Stimulated activated CD4-positive, alpha-beta T cell treated with anti-CD3 and anti-CD28 coated beads, Interleukin-12 subunit alpha, Interleukin-12 subunit beta, amount 100 ng/mL, for 48 hours (primary cell): Measurements from ENCODE around the gene ZNF853.
"Not testable (repeated sequence)": the region's sequence is repeated elsewhere in the genome, so short reads cannot be mapped to it uniquely, and the experiment has no call there.

ENCODE experiments used
- DNase-seq, 3 donors: peaks; one replicate each; pipeline ENCODE4 v3.0.0-alpha.2; 2020; ENCODE audit warnings: low read depth in 2 of 3, low spot score in 1 of 3

The ZNF853 gene

GRCh38 chr7:6606866-6607583 lies 8.4 kb upstream of the ZNF853 start:
- DNase-seq = no peak

DNA sequence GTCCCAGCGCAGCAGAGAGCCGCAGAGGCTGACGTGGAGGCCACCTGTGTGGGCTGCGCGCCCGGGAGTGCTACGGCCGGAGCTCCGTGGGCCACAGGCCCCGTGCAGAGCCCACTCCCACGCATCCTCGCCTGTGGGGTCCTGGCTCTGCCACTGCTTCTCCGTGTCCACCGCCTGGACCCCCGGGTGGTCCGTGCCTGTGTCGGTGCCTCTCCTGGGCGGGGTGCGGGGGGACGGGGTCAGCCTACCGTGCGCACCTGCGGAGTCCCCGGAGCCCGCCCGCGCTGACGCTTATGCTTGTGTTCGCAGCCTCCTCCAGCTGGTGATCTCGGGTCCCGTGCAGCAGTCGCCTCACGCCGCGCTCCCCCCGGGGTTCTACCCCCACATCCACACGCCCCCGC lies 7.8 kb upstream of the ZNF853 start:
- no peak for DNase-seq

DNA sequence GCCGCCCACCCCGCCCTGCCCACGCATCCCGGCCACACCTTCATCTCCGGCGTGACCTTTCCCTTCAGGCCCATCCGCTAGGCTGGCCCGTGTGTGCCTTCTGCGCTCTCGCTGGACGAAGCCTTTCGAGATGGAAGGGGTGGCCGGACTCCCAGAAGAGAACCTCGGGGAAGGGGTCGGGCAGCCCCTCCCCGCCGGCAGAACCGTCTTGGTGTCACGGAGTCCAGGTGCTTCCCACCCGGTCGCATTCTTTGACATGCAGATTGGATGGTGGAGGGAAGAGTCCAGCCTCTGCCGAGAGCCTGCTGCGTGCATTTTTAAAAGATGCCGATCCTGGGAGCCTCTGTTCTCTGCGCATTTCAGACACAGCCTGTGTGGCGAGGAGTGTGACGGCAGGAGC lies 7.3 kb upstream of the ZNF853 start:
- no peak for DNase-seq

GRCh38 chr7:6608794-6609193 lies 6.6 kb upstream of the ZNF853 start:
- DNase-seq = no peak

GRCh38 chr7:6612819-6613218 lies 2.6 kb upstream of the ZNF853 start:
- no peak for DNase-seq

DNA sequence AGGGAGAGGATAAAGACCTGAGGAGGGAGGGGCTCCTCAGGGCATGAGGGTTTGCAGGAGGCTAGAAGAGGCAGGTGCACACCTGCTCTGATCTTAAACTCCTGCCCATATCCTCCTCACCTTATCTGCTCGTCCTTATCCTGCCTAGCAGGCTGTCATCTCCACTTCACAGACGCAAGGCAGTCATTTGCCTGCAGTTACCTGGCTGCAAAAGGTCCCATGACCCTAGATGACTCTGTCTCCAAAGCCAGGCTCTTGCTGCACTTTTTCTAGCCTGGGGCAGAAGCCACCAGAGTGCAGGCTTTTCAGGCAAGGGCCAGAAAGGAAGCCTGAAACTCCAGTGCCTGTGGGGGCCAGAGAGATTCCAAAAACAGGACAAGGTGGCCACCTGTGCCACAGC lies 1.7 kb upstream of the ZNF853 start:
- no peak for DNase-seq

- no peak for DNase-seq
Measured at GRCh38 chr7:6615723-6616555, 529 bp downstream of the ZNF853 start.

DNA sequence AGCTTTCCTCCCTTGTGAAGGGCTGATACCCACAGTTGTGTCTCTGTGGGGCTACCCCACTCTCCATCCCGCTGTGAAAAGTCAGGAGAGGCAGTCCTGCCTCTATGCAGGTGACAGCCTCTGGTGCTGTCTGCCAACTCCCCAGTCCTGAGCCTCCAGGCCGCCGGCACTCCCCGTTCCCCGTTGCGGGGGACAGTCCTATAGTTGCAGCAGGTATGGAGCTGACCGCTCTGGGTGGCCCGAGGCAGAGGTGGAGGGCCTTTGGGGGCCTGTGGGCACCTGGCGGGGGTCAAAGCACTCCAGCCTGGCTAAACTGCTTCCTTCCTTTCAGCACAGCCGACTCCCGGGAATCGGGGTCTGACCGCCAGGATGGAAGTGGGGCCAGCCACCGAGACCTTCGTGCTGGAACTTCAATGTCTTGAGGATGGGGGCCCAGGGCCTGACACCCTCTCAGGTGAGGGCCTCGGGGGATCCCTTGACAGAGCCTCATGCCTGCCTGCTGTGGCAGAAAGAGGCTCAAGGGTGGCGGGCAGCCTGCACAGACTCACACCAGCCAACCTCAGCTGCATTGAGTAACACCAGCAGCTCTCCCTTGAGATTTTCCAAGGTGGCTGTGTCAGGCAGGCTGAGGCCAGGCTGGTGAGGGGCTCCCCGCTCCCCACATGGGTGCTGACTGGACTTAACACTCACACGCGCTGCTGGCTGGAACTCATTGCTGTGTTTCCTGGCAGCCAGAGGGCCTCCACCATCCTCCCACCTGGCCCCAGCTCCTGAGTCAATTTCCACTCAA lies 1.6 kb downstream of the ZNF853 start:
- DNase-seq = no peak

DNA sequence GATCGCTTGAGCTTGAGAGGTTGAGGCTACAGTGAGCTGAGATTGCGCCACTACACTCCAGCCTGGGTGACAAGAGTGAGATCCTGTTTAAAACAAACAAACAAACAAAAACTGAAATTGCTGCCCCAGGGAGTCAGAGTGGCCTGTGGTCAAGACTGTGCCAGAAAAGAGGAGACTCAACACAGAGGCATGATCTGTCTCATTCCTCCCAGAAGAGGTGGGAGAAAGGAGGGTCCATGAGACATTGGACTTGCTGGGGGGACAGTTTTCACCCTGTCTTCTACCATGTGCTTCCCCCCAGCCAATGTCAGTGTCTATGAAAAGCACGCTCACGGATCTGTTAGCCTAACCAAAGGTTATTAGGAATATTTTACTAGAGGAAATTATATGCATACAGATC lies 3.2 kb downstream of the ZNF853 start:
- DNase-seq = no peak

DNA sequence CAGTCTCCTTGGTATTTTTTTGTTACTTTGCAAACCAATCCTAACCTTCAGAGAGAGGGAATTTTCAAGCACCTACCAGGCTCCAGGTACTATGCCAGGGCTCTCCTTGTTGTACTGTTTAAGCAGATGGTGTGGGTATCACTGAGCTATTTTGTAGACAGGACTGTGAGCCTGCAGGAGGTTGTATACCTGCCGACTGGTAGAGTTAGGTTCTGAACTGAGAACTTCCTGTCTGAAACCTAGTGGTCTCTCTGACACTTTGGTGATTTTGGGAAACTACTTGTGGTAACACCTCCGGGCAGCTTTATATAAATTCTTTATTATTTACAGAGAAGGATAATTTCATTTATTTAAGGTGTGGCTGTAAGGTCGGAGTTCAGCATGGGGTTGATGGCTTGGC lies 4.6 kb downstream of the ZNF853 start:
- no peak for DNase-seq

DNA sequence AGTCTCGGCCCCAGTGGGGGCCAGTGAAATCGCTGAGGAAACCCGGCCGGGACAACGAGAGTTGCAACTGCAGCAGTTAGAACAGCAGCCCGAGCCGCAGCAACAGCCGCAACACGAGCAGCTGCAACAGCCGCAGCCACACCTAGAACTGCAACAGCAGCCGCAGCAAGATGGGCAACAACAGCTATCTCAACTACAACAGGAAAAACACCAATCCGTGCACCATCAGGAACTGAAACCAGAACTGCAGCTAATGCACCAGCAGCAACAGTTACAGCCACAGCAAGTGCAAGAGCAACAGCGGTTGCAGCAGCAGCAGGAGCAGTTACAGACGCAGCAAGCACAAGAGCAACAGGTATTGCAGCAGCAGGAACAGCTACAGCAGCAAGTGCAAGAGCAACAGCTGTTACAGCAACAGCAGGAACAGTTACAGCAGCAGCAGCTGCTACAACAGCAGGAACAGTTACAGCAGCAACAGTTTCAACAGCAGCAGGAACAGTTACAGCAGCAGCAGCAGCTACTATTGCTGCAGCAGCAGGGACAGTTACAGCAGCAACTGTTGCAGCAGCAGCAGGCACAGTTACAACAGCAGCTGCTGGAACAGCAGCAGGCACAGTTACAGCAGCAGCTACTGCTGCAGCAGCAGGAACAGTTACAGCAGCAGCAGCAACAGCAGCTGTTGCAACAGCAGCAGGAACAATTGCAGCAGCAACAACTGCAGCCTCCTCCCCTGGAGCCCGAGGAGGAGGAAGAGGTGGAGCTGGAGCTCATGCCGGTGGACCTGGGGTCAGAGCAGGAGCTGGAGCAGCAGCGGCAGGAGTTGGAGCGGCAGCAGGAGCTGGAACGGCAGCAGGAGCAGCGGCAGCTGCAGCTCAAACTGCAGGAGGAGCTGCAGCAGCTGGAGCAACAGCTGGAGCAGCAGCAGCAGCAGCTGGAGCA lies 6.1 kb downstream of the ZNF853 start:
- DNase-seq = no peak

DNA sequence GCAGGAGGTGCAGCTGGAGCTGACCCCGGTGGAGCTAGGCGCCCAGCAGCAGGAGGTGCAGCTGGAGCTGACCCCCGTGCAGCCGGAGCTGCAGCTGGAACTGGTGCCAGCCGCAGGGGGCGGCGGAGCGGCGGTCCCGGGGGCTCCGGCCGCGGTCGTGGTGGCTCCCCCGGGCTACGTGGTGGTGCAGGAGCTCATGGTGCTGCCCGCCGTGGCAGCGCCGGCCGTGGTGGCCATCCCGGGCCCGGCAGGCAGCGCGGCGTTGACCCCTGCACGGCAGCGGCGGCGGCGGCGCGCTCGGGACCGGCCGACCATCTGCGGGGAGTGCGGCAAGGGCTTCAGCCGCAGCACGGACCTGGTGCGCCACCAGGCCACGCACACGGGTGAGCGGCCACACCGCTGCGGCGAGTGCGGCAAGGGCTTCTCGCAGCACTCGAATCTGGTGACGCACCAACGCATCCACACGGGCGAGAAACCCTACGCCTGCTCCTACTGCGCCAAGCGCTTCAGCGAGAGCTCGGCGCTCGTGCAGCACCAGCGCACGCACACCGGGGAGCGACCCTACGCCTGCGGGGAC lies 6.8 kb downstream of the ZNF853 start:
- no peak for DNase-seq

GRCh38 chr7:6623589-6624245 lies 8.3 kb downstream of the ZNF853 start:
- DNase-seq = no peak

- DNase-seq = no peak
Measured at GRCh38 chr7:6624246-6624611, 8.8 kb downstream of the ZNF853 start.

DNA sequence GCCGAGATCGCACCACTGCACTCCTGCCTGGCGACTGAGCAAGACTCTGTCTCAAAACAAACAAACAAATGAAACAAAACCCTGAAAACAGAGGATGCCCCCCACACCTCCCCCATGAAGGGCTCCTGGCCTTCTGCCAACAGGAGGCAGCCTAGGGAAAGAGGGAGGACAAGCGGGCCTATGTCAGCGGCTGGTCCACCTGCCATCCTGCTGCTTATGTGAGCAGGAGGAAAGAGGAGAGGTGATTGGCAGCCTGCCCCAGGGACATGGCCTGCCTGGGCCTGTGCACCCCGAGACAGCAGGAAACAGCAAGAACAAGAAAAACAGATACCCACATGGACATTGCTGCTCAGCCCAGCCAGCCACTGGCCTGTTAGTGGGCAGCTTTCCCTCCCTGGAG lies 12.6 kb downstream of the ZNF853 start:
- DNase-seq = no peak

DNA sequence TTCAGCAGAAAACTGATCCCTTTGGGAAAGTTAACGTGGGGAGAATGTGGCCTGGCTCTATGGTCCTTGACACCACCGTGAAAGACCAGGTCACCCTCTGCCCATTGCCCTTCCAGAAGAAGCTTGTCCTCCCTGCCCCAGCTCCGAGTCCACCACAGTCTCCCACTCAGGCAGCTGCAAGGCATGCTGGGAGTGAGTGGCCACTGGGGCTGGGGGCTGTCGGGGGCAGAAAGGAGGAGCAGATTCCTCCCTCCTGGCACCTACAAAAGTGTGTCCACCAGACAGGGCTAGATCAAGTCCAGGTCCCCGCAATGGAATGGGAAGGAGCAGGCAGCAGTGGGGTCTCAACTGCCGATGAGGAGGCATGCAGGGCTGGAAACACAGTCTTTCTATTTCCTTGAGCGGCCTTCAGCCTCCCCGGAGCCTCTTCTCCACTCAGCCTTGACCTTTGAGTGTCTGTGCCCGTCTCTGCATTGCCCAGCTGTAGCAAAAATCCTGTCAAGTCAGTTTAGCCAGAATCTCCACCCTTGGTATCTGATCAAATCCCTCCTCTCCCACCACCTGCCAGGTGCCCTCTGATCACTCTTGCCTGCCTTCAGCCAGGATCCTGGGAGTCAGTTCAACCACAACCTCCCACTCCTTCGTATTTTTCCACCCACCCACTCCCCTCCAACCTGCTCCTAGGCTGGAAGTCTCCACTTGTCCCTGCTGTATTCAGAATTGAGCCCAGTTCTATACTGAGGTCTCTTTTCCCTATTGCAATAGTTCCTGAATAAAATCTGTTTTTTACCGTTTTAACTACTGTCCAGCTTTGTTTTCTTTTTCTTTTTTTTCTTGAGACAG lies 14.8 kb downstream of the ZNF853 start:
- no peak for DNase-seq

DNA sequence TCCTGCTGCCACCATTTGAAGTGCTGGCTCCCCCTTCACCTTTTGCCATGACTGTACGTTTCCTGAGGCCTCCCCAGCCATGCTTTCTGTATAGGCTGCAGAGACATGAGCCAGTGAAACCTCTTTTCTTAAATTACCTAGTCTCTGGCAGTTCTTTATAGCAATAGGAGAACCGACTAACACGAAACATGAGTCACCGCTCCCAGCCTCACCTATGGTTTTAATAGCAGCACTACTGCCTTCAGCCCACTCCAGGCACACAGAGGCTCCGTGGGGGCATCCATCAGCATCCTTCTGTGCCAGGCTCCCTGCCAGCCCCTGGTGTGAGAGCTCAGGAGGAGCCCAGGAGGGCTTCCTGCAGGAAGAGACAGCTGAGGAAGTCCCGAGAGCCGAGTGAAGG lies 16.2 kb downstream of the ZNF853 start:
- no peak for DNase-seq

- DNase-seq = no peak
Measured at GRCh38 chr7:6634021-6634420, 18.6 kb downstream of the ZNF853 start.

- not testable (repeated sequence) for DNase-seq
Measured at GRCh38 chr7:6634971-6635370, 19.6 kb downstream of the ZNF853 start.
